ENCODE results near the gene CEP41. TPM values are rescaled to one million over a fixed set of nuclear protein-coding genes. Genes with fewer than 3 reads are reported as not detected.

Gene CEP41
- total and polyA plus RNA-seq, 3 donors from 2014 or later = 59.0 to 209 (median 91.6) TPM

DNA sequence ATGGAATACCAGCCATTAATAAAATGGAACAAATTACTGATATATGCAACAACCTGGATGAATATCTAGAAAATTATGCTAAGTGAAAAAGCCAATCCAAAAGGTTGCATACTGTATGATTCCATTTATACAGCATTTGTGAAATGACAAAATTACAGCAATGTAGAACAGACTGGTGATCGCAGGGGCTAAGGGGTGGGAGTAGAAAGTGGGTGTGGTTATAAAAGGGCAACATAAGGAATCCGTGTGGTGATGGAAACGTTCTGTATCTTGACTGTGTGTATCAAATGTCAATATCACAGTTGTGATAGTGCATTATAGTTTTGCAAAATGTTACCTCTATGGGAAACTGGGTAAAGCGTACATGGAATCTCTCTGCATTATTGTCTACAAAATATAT lies 15.0 kb downstream of the CEP41 start:
- 83 to 85% methylated on average over 4 of the region's 4 CpGs for WGBS, 2 donors
- no peaks in the 10 kb centered on the region for H3K27me3 ChIP-seq
- TF ChIP-seq, protein P1, sequence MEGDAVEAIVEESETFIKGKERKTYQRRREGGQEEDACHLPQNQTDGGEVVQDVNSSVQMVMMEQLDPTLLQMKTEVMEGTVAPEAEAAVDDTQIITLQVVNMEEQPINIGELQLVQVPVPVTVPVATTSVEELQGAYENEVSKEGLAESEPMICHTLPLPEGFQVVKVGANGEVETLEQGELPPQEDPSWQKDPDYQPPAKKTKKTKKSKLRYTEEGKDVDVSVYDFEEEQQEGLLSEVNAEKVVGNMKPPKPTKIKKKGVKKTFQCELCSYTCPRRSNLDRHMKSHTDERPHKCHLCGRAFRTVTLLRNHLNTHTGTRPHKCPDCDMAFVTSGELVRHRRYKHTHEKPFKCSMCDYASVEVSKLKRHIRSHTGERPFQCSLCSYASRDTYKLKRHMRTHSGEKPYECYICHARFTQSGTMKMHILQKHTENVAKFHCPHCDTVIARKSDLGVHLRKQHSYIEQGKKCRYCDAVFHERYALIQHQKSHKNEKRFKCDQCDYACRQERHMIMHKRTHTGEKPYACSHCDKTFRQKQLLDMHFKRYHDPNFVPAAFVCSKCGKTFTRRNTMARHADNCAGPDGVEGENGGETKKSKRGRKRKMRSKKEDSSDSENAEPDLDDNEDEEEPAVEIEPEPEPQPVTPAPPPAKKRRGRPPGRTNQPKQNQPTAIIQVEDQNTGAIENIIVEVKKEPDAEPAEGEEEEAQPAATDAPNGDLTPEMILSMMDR (IDR thresholded peaks at IDR 0.05) = no peak
- no peak for TF ChIP-seq POLR2A (IDR thresholded peaks at IDR 0.05)
- no peak for DNase-seq
- no peaks in the 10 kb centered on the region for H3K4me1 ChIP-seq
- no peaks in the 10 kb centered on the region for H3K9me3 ChIP-seq
- intact Hi-C loops (cut with DNase I; ENCODE audit: low total_unique reads) = no loop called here
- no peak overlapping the region for H3K4me3 ChIP-seq
- no peak overlapping the region for H3K27ac ChIP-seq
- no peaks in the 10 kb centered on the region for H3K36me3 ChIP-seq (ENCODE audit: low read depth, missing control alignments)

DNA sequence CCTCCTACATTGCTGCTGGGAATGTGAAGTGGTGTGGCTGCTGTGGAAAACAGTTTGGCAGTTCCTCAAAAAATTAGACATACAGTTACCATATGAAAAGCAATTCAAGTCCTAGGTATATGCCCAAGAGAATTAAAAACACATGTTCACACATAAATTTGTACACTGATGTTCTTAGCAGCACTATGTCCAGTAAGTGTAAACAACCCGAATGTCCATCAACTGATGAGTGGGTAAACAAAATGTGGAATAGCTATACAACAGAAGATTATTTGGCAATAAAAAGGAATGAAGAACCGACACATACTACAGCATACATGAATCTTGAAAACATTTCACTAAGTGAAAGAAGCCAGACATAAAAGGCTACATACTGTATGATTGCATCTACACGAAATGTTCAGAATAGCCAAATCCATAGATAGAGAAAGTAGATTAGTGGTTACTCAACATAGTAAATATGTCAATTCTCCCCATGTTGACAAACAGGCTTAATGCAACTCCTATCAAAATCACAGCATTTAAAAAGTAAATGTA lies 17.2 kb downstream of the CEP41 start:
- H3K9me3 ChIP-seq = no peaks in the 10 kb centered on the region
- H3K36me3 ChIP-seq (ENCODE audit: low read depth, missing control alignments) = no peaks in the 10 kb centered on the region
- no peaks in the 10 kb centered on the region for H3K4me1 ChIP-seq
- no peak for DNase-seq
- TF ChIP-seq POLR2A (IDR thresholded peaks at IDR 0.05) = no peak
- TF ChIP-seq, protein P1 (IDR thresholded peaks at IDR 0.05) = no peak
- 97 to 99% methylated on average over 3 of the region's 3 CpGs for WGBS, 2 donors
- no peak overlapping the region for H3K4me3 ChIP-seq
- no peaks in the 10 kb centered on the region for H3K27me3 ChIP-seq
- no peak overlapping the region for H3K27ac ChIP-seq
- intact Hi-C loops (cut with DNase I; ENCODE audit: low total_unique reads) = no loop called here

DNA sequence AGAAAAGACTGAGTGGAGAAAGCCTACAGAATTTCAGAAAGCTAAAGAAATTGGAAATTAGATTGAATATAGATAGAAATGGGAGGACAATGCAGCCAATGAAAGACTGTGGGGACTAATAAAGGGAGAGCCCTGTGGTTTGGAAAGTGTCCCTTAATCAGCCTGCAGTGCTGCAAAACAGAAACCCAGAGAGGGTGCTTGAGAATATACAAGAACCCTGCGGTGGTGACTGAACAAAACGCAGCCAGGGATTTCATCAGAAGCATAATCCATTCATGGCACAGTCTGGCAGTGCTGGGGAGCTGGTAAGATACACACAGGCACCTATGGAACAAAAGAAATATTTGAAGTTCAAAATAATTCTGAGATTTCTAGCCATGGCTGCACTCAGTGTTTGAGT lies 19.1 kb downstream of the CEP41 start:
- Histone ChIP-seq H3K4me1 (peaks cover 15% of the 10 kb centered on the region), H3K27me3 (no peaks in the 10 kb centered on the region), H3K27ac (no peak overlapping the region), H3K4me3 (no peak overlapping the region), H3K9me3 (no peaks in the 10 kb centered on the region), H3K36me3 (ENCODE audit: low read depth, missing control alignments) (no peaks in the 10 kb centered on the region)
- no peak for DNase-seq
- intact Hi-C loops (cut with DNase I; ENCODE audit: low total_unique reads) = no loop called here
- TF ChIP-seq, protein P1 (IDR thresholded peaks at IDR 0.05) = no peak
- TF ChIP-seq POLR2A (IDR thresholded peaks at IDR 0.05) = no peak
- 65 to 75% methylated on average over 2 of the region's 2 CpGs for WGBS, 2 donors

DNA sequence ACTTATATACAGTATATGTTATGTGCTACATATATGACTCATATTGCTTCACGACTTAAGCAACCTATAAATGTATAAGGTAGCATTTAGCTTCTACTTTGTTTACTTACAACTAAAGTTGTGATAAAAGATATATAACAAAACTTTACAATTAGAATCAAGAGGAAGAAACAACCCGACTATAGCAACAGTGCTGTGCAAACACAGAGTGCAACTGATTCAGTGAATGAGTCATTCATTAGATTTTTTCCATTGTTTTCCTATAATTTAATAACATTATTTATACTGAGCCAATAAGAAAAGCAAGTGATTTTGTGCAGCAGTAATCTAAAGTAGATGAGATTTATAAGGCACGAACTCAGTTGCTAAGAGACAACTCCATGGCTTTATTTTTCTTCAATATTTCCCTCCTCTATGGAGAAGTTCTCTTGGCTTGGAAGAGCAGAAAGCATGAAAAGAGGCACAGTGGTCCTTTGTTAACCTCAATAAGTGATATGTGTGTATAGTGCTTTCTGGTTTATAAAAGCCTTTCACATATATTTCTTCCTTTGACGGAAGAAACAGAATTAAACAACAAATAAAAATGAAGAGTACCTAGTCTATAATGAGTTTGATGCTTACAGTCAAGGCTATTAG lies 19.8 kb downstream of the CEP41 start:
- Histone ChIP-seq H3K4me3 (no peak overlapping the region), H3K27me3 (no peaks in the 10 kb centered on the region), H3K36me3 (ENCODE audit: low read depth, missing control alignments) (no peaks in the 10 kb centered on the region), H3K27ac (no peak overlapping the region), H3K4me1 (peaks cover 21% of the 10 kb centered on the region), H3K9me3 (no peaks in the 10 kb centered on the region)
- intact Hi-C loops (cut with DNase I; ENCODE audit: low total_unique reads) = no loop called here
- TF ChIP-seq POLR2A (IDR thresholded peaks at IDR 0.05) = no peak
- TF ChIP-seq, protein P1 (IDR thresholded peaks at IDR 0.05) = no peak
- DNase-seq = no peak
- 91 to 92% methylated on average over 4 of the region's 4 CpGs for WGBS, 2 donors

DNA sequence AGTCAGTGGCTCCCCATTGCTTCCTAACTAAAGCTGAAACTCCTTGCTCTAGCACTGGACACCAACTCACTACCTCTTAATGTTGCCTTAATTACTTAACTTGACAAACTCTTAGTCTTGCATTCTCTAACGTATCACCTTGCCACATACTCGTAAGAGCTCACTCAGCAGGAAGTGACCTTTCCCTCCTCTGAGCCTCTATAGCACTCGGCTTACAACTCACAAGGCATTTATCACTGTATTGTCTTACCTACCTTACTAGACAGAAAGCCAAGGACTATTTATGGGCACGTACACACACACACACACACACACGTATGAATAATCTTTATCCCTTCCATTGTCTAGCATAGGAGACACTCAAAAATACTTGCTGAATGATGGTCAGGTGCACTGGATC lies 21.2 kb downstream of the CEP41 start:
- no peaks in the 10 kb centered on the region for H3K9me3 ChIP-seq
- H3K27ac ChIP-seq = no peak overlapping the region
- no peak overlapping the region for H3K4me3 ChIP-seq
- WGBS, 2 donors = 92% methylated on average over 5 of the region's 5 CpGs
- DNase-seq = no peak
- no peaks in the 10 kb centered on the region for H3K27me3 ChIP-seq
- intact Hi-C loops (cut with DNase I; ENCODE audit: low total_unique reads) = no loop called here
- H3K36me3 ChIP-seq (ENCODE audit: low read depth, missing control alignments) = no peaks in the 10 kb centered on the region
- H3K4me1 ChIP-seq = peaks cover 23% of the 10 kb centered on the region
- TF ChIP-seq, protein P1 (IDR thresholded peaks at IDR 0.05) = no peak
- no peak for TF ChIP-seq POLR2A (IDR thresholded peaks at IDR 0.05)
